HepG2 (cell line): ENCODE results near the gene GRPEL2. TPM values are rescaled to one million over a fixed set of nuclear protein-coding genes. Genes with fewer than 3 reads are reported as not detected.

Experiments
- ATF2 ChIP-seq: sonication (generic); formaldehyde crosslinking; IDR thresholded peaks from 2 replicates; pipeline ENCODE4 v1.4.0; 2020; ENCODE audit warnings: missing genetic modification reagents
- GABPB1 ChIP-seq: IDR thresholded peaks from 2 replicates; pipeline ENCODE4 v1.6.1; 2016; ENCODE audit warnings: mild to moderate bottlenecking, missing genetic modification reagents, moderate library complexity, missing compliant biosample characterization
- GPBP1L1 ChIP-seq: sonication (generic); formaldehyde crosslinking; IDR thresholded peaks from 2 replicates; pipeline ENCODE4 v1.5.0; 2020; ENCODE audit warnings: mild to moderate bottlenecking, missing genetic modification reagents
- HOXA3 ChIP-seq: sonication (generic); formaldehyde crosslinking; IDR thresholded peaks from 2 replicates; pipeline ENCODE4 v1.5.0; 2020; ENCODE audit warnings: missing genetic modification reagents
- KDM6A ChIP-seq: IDR thresholded peaks from 2 replicates; pipeline ENCODE4 v1.6.1; 2016; ENCODE audit warnings: low read depth
- MEF2D ChIP-seq: sonication (generic); formaldehyde crosslinking; IDR thresholded peaks from 2 replicates; pipeline ENCODE4 v1.5.1; 2020; ENCODE audit warnings: mild to moderate bottlenecking, missing genetic modification reagents
- NONO ChIP-seq, 2 experiments: fragments of 450-650 bp in 1 of 2; sonication (generic) in 1 of 2; formaldehyde crosslinking in 1 of 2; IDR thresholded peaks in 1 of 2; conservative IDR thresholded peaks in 1 of 2; 2 replicates each; pipeline versions ENCODE4 v1.6.1 to v1.8.0; 2017 to 2022; ENCODE audit warnings: mild to moderate bottlenecking in 1 of 2, missing genetic modification reagents in 1 of 2, moderate library complexity in 1 of 2
- PREB ChIP-seq: sonication (generic); formaldehyde crosslinking; IDR thresholded peaks from 2 replicates; pipeline ENCODE4 v1.4.0; 2020; ENCODE audit warnings: missing genetic modification reagents
- ZBTB38 ChIP-seq: sonication (generic); formaldehyde crosslinking; IDR thresholded peaks from 2 replicates; pipeline ENCODE4 v1.5.1; 2020; ENCODE audit warnings: mild to moderate bottlenecking, missing genetic modification reagents
- ZFP91 ChIP-seq: sonication (generic); formaldehyde crosslinking; IDR thresholded peaks from 2 replicates; pipeline ENCODE4 v1.9.0; 2022; ENCODE audit warnings: missing genetic modification reagents, mild to moderate bottlenecking, borderline replicate concordance
- ZNF224 ChIP-seq: sonication (generic); formaldehyde crosslinking; IDR thresholded peaks from 2 replicates; pipeline ENCODE4 v1.5.0; 2020; ENCODE audit warnings: mild to moderate bottlenecking, missing genetic modification reagents
- ZNF326 ChIP-seq: sonication (generic); formaldehyde crosslinking; IDR thresholded peaks from 2 replicates; pipeline ENCODE4 v1.4.0; 2020; ENCODE audit warnings: missing genetic modification reagents, borderline replicate concordance
- ZNF331 ChIP-seq: sonication (generic); formaldehyde crosslinking; IDR thresholded peaks from 2 replicates; pipeline ENCODE4 v1.4.0; 2020; ENCODE audit warnings: missing genetic modification reagents
- ZNF333 ChIP-seq: sonication (generic); formaldehyde crosslinking; IDR thresholded peaks from 2 replicates; pipeline ENCODE4 v1.4.0; 2020; ENCODE audit warnings: mild to moderate bottlenecking, missing genetic modification reagents, borderline replicate concordance
- ZNF580 ChIP-seq: IDR thresholded peaks from 2 replicates; pipeline ENCODE4 v1.6.1; 2016; ENCODE audit warnings: low read depth, borderline replicate concordance
- ZSCAN22 ChIP-seq: sonication (generic); formaldehyde crosslinking; IDR thresholded peaks from 2 replicates; pipeline ENCODE4 v1.4.0; 2020; ENCODE audit warnings: mild to moderate bottlenecking, missing genetic modification reagents
- polyA plus RNA-seq, 8 experiments: library from polyadenylated mRNA; depleted of rRNA in 3 of 8; stranded (reverse) in 7 of 8; unstranded in 1 of 8; fragments of >200 nt; fragmentation: Illumina TruSeq in 4 of 8; extraction: Trizol in 4 of 8; gene quantifications; 2 replicates each; pipeline versions ENCODE4 v1.2.1 to v1.2.3, GENCODE V29; 2011 to 2016; ENCODE audit warnings: low read depth in 4 of 8, missing spikeins in 1 of 8, mixed read lengths in 1 of 8; ENCODE audit not compliant: insufficient read depth in 1 of 8
- total RNA-seq, 5 experiments: library from RNA; depleted of rRNA; stranded (reverse); fragments of >200 nt; fragmentation: Illumina TruSeq; extraction: Trizol; gene quantifications; 2 replicates each; pipeline ENCODE4 v1.2.3, GENCODE V29; 2016; ENCODE audit warnings: low read depth in 1 of 5
- TF ChIP-seq, protein P1 (sequence below): sonication (generic); formaldehyde crosslinking; IDR thresholded peaks from 2 replicates; pipeline ENCODE4 v1.5.0; 2020; ENCODE audit warnings: mild to moderate bottlenecking, missing genetic modification reagents
- TF ChIP-seq, protein P2 (sequence below): sonication (generic); formaldehyde crosslinking; conservative IDR thresholded peaks from 2 replicates; pipeline ENCODE4 v1.4.0; 2020; ENCODE audit warnings: missing genetic modification reagents
- TF ChIP-seq, protein P3 (sequence below): IDR thresholded peaks from 2 replicates; pipeline ENCODE4 v1.6.1; 2012; ENCODE audit warnings: inconsistent platforms

Gene GRPEL2
- total and polyA plus RNA-seq, 2 of the 13 experiments (the other 11 are each of a cell fraction or from before 2014, with no cell fraction given), result 13.1 to 16.6 TPM

DNA sequence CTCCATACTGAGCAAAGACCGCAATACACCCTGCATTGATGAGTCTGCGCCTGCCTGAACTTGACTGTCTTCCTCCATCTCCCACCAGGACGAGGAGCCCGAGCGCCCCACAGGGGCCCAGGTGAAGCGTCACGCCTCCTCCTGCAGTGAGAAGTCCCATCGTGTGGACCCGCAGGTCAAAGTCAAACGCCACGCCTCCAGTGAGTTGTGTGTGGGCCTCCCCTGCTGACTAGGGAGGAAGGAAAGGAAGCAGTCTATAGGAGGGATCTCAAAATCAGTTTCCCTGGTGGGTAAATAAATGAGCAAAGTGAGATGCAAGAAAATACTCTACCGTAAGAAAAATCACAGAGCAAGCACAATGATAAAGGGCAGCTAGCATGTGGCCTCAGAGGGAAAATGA lies 22.8 kb upstream of the GRPEL2 start (continued):
- 0 out of 2 replicates have a peak, but pooled peaks have one; percentile 38 for TF ChIP-seq ZFP91 (CRISPR knock-in tag)
- peak; percentile 79 for TF ChIP-seq KDM6A
- TF ChIP-seq GABPB1, result peak; percentile 31; the same call in 1 of the 2 replicates
- TF ChIP-seq PREB (CRISPR knock-in tag), result no peak
- peak; percentile 75 for TF ChIP-seq HOXA3 (CRISPR knock-in tag)
- no peak for TF ChIP-seq GPBP1L1 (CRISPR knock-in tag)
- TF ChIP-seq ZBTB38, result no peak
- no peak for TF ChIP-seq ZSCAN22
- TF ChIP-seq, protein P1, sequence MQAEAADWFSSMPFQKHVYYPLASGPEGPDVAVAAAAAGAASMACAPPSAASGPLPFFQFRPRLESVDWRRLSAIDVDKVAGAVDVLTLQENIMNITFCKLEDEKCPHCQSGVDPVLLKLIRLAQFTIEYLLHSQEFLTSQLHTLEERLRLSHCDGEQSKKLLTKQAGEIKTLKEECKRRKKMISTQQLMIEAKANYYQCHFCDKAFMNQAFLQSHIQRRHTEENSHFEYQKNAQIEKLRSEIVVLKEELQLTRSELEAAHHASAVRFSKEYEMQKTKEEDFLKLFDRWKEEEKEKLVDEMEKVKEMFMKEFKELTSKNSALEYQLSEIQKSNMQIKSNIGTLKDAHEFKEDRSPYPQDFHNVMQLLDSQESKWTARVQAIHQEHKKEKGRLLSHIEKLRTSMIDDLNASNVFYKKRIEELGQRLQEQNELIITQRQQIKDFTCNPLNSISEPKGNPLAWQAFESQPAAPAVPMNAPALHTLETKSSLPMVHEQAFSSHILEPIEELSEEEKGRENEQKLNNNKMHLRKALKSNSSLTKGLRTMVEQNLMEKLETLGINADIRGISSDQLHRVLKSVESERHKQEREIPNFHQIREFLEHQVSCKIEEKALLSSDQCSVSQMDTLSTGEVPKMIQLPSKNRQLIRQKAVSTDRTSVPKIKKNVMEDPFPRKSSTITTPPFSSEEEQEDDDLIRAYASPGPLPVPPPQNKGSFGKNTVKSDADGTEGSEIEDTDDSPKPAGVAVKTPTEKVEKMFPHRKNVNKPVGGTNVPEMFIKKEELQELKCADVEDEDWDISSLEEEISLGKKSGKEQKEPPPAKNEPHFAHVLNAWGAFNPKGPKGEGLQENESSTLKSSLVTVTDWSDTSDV (CRISPR knock-in tag), result no peak
- TF ChIP-seq NONO (IDR thresholded peaks at IDR 0.05), result no peak
- TF ChIP-seq NONO (CRISPR knock-in tag; conservative IDR thresholded peaks at IDR 0.05), result peak; percentile 73; the same call in 1 of the 2 replicates
- TF ChIP-seq, protein P2, sequence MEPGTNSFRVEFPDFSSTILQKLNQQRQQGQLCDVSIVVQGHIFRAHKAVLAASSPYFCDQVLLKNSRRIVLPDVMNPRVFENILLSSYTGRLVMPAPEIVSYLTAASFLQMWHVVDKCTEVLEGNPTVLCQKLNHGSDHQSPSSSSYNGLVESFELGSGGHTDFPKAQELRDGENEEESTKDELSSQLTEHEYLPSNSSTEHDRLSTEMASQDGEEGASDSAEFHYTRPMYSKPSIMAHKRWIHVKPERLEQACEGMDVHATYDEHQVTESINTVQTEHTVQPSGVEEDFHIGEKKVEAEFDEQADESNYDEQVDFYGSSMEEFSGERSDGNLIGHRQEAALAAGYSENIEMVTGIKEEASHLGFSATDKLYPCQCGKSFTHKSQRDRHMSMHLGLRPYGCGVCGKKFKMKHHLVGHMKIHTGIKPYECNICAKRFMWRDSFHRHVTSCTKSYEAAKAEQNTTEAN (CRISPR knock-in tag), result no peak
- TF ChIP-seq ATF2 (CRISPR knock-in tag), result 0 out of 2 replicates have a peak, but pooled peaks have one; percentile 35
- TF ChIP-seq, protein P3, sequence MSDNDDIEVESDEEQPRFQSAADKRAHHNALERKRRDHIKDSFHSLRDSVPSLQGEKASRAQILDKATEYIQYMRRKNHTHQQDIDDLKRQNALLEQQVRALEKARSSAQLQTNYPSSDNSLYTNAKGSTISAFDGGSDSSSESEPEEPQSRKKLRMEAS, result peak; percentile 67
- 0 out of 2 replicates have a peak, but pooled peaks have one; percentile 45 for TF ChIP-seq ZNF331 (CRISPR knock-in tag)
- 0 out of 2 replicates have a peak, but pooled peaks have one; percentile 35 for TF ChIP-seq MEF2D
- TF ChIP-seq ZNF224 (CRISPR knock-in tag), result no peak
- no peak for TF ChIP-seq ZNF326 (CRISPR knock-in tag)
- no peak for TF ChIP-seq ZNF333 (CRISPR knock-in tag)
- peak; percentile 54; the same call in 1 of the 2 replicates for TF ChIP-seq ZNF580 (CRISPR knock-in tag)
